Measurements from ENCODE around the gene MINDY1.

MINDY1 gene, protein sequence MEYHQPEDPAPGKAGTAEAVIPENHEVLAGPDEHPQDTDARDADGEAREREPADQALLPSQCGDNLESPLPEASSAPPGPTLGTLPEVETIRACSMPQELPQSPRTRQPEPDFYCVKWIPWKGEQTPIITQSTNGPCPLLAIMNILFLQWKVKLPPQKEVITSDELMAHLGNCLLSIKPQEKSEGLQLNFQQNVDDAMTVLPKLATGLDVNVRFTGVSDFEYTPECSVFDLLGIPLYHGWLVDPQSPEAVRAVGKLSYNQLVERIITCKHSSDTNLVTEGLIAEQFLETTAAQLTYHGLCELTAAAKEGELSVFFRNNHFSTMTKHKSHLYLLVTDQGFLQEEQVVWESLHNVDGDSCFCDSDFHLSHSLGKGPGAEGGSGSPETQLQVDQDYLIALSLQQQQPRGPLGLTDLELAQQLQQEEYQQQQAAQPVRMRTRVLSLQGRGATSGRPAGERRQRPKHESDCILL

DNA sequence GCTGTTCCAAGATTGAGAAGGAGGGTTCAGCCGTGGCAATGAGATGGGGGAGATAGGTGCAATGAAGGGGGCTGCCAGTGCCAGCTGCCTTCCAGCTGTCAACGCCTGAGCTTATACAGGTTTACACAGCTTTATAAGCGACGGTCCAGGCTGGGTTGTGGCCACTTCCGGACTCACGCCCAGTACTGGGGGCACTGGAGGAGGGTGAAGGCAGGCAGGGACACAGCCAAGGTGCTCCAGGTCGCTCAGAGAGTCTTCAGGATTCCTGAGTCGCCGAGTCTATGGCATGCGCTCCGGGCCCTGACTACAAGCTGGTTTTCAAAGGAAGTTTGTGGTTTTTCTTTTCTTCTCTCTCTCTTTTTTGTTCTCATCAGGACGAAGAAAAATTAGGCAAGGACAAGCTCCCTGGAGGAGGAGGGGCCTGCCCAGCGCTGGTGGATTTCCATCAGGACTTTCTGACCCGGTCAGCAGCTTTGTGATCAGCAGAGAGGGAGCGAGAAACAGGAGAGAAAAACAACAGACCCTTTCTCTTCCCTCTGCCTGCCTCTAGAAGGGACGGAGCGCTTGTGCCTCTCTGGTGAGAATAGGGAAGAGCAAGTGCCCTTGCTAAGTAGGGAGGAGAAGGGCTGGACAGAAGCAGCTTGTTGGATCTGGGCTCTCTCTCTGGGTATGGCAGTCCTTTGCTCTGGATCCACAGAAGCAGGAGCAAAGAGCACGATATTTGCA lies at the start of gene MINDY1:
Gene MINDY1 (minus strand): TSS at position 576 of the 726 bp plus-strand sequence. CDS start 4,285 bp downstream, outside the sequence.
- DNase-seq (ENCODE audit: low spot score) = peak; percentile 86

DNA sequence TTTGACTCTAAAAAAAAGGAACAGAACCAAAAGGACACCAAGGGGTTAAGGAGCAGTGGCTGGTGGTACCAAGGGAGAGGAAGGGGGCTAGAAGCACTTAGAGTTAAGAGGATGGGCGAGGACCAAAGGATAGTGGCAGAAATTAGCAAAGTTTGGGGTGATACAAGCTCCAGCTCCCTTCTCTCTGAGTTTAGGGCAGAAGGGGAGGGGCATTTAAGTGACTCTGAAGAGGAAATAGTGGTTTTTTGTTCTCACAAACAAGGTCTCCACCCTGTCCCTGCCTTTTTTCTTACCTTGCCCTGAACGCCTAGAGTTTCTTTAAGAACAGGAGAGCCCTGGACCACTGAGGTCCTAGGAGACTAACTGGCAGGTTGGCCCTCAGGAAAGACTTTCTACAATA lies 49.4 kb upstream of the MINDY1 start:
- no peak for DNase-seq (ENCODE audit: low spot score)

DNA sequence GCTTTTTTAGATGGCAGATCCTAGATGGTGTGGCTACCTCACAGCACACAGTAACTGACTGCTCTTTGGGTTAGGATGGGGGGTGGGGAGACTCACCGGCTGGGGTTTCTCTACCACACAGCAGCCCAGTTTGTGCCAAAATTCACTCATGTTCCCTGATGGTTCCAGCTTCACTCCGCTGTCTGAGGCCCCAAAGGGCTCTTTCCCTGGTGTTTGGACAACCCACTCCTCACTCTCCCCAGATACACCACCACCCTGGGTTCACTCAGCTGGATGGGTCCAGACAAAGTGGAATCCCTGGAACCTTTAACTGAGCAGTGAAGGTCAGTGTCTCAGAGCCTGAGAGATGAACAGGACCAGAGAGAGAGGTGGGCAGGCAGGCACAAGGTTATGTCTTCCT lies 48.9 kb upstream of the MINDY1 start:
- no peak for DNase-seq (ENCODE audit: low spot score)

DNA sequence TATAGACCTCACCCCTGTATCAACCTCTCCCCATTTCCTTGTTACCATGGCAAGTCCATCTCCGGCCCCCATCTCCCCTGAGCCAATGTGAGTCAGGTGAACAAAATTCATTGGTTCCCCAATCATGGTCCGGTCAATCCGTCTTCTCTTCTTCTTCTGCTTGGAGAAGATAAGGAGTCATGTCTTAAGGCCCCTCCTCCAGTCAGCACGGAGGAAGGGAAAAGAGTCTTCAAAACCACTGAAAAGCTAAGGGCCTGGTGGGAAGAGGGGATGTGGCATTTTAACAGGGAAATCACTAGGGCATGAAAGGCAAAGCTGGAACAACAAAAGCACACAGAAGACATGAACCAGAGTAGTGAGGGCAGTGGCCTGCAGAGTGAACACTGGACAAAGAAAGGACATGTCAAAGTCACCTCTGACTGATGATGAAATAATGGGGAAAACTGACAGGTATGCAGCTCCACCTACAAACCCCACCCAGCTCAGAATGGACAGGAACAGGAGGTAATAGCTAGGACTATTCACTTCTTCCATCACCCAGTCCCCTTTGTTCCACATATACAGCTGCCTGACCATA lies 48.4 kb upstream of the MINDY1 start:
- DNase-seq (ENCODE audit: low spot score) = no peak

DNA sequence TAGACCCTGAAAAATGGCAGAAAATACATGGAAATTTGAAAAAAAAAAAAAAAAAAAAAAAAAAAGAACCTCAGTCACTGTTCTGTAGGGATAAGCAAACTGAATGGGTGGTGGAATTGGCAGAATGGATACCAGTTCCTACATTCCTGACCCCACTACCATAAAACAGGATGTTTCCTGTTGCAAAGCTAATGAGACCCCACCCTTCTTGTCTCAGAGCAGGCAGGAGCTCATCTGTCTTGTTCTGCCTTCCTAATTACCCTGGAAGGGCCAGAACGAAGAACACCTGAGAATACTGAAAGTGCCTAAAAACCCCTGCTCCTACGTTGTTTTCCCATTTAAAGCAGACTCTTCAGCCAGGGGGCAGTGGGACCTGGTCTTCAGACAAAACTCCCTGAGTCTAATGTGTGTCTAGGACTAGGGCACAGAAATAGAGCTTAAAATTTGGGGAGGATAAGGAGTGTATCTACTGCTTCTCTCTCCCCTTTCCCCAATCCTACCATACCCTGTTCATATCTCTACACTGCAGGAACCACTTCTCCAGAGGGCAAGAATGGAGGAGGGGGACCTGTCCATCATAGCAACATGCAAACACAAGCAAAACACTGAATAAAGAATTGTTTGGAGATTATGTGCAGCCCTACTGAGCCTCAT lies 44.8 kb upstream of the MINDY1 start:
- no peak for DNase-seq (ENCODE audit: low spot score)

DNA sequence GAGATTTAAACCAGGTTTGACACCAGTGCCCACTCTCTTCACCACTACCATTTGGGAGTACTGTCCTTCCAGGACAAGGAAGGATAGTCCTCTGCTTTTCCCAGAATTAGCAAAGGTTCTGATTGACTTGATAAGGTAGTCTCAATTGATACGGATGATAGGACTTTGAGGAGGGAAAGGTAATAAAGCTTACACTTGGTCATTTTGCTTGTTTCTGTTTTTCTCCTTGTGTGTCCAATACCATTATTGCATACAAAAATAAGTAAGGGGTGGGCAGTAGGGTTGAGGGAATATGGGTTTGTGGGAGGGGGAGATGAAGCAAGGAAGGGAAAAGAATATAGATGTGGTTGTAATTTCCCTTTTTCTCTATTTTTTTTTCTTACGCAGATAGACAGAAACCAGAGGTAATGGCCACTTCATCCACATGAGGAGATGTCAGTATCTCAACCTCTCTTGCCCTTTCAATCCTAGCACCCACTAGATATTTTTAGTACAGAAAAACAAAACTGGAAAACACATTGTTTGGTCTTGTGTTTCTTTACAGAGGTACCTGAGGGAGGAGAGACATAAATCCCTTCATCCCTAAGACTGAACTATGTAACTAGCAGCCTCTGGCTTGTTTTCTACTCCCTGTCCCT lies 43.5 kb upstream of the MINDY1 start:
- DNase-seq (ENCODE audit: low spot score) = no peak

DNA sequence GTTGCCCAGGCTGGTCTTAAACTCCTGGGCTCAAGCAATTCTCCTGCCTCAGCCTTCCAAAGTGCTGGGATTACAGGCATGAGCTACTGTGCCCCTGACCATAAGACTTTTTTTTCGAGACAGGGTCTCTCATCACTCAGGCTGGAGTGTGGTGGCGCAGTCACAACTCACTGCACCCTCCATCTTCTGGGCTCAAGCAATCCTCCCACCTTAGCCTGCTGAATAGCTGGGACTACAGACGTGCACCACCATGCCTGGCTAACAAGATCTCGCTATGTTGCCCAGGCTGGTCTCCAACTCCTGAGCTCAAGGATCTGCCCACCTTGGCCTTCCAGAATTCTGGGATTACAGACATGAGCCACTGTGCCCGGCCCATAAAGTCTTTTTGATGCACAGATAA lies 42.8 kb upstream of the MINDY1 start:
- no peak for DNase-seq (ENCODE audit: low spot score)

DNA sequence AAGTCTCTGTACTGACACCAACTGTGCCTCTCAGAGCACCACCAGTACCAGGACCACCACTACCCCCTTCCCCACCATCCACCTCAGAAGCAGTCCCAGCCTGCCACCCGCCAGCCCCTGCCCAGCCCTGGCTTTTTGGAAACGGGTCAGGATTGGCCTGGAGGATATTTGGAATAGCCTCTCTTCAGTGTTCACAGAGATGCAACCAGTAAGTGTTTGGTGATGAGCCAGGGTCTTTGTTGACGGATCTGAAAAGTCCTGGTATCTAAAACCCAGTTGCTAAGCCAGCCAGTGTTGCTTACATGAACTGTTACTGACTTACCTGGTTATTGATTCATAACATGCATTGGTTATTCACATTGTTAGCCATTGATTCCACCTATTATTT lies 41.9 kb upstream of the MINDY1 start:
- no peak for DNase-seq (ENCODE audit: low spot score)

DNA sequence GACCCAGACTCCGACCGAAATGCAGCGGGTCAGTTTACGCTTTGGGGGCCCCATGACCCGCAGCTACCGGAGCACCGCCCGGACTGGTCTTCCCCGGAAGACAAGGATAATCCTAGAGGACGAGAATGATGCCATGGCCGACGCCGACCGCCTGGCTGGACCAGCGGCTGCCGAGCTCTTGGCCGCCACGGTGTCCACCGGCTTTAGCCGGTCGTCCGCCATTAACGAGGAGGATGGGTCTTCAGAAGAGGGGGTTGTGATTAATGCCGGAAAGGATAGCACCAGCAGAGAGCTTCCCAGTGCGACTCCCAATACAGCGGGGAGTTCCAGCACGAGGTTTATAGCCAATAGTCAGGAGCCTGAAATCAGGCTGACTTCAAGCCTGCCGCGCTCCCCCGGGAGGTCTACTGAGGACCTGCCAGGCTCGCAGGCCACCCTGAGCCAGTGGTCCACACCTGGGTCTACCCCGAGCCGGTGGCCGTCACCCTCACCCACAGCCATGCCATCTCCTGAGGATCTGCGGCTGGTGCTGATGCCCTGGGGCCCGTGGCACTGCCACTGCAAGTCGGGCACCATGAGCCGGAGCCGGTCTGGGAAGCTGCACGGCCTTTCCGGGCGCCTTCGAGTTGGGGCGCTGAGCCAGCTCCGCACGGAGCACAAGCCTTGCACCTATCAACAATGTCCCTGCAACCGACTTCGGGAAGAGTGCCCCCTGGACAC lies 41.4 kb upstream of the MINDY1 start:
- peak; percentile 81 for DNase-seq (ENCODE audit: low spot score)

DNA sequence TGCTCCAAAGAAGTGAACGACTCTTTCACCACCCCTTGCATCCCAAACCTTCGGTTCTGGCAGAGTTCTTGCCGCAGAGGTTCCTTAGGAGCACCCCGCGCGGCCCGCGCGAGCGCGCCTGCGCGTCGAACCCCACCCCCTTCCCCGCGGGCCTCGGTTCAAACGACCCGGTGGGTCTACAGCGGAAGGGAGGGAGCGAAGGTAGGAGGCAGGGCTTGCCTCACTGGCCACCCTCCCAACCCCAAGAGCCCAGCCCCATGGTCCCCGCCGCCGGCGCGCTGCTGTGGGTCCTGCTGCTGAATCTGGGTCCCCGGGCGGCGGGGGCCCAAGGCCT lies 40.9 kb upstream of the MINDY1 start, which contains the start of gene C1orf56:
Gene C1orf56 (plus strand): TSS at position 161 of the 334 bp plus-strand sequence. CDS start 97 bp downstream, at position 258.
- peak; percentile 97 for DNase-seq (ENCODE audit: low spot score)

DNA sequence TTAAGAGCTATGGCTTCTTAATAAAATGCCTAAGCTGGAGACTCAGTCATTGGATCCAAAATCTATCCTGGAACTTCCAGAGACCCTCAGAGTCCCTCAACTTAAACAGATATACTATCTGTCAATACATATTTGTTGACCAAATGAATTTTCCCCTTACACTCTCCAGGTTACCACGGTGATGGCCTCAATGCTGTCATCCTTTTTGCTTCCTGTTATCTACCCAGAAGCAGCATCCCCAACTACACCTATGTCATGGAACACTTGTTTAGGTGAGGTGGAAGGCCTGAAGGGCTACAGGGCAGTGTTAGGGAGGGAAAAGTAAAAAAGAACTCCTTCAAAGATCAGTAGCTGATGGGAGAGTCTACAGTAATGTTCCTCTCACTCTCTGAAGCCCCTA lies 36.5 kb upstream of the MINDY1 start:
- DNase-seq (ENCODE audit: low spot score) = no peak

DNA sequence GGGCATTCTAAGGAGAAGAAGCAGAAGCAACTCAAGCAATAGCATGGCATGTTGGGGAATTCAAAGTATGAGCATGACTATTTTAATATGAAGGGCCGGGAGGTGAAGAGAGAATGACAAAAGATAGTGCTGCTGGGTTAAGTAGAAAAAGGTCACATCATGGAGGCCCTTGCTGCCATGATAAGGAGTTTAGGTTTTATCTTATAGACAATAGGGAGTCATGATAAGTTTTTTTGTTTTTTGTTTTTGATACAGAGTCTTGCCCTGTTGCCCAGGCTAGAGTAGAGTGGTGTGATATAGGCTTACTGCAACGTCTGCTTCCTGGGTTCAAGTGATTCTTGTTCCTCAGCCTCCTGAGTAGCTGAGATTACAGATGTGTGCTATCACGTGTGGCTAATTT lies 32.8 kb upstream of the MINDY1 start:
- no peak for DNase-seq (ENCODE audit: low spot score)

DNA sequence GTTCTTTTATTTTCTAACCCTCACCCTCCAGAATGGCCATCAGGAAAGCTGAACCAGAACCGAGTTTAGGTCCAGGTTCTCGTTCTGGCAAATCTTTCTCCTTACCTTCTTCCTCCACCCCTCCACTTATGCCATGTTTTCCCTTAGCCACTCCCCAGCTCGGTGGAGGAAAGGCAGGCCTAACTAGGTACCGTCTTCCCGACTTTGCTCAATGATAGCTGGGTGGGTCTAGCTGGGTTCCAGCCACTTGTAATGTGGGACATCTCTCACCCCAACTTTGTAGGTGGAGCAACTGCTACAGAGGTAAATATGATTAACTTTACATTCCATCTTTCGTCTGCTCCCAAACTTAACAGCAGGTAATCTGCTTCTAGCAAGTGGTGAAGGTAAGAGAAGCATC lies 30.3 kb upstream of the MINDY1 start:
- no peak for DNase-seq (ENCODE audit: low spot score)

DNA sequence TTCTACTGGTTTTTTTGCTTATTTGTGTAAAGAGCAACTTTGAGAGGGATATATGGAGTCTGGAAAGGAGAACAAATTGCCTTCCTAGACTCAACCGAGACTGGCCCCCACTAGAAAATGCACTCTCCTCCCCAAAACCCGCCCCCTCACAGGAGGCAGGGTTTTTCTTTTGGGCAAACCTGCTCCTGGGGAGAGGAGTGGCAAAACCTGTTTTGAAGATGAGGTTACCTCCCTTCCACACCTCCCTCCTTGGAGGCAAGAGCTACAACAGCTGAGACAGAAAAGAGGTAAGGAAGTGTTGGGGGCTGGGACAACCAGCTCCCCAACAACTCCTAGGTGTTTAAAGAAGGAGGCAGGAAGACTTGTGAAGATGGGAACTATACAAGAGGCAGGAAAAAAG lies 29.7 kb upstream of the MINDY1 start, which contains the start of gene BNIPL:
Gene BNIPL (plus strand): TSS at position 231 of the 400 bp plus-strand sequence. CDS start 140 bp downstream, at position 371.
- no peak for DNase-seq (ENCODE audit: low spot score)

DNA sequence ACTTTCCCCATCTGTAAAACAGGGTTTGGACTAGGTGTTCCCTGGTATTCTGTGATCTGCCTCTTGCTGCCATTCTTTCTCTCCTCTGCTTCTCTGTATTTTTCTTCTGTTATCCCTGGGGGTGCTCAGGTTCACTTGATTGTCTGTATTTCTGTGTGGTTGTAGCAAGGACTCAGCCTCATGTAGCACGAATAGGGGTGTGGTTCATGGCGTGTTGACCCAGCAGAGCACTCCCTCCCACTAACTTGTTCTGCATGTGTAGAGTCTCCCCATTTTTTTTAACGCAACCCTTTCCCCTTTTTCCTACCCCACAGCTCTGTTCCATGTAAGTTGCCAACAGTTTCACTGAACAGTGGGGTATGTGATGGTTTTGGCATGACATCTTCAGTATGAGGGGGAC lies 28.5 kb upstream of the MINDY1 start:
- no peak for DNase-seq (ENCODE audit: low spot score)

DNA sequence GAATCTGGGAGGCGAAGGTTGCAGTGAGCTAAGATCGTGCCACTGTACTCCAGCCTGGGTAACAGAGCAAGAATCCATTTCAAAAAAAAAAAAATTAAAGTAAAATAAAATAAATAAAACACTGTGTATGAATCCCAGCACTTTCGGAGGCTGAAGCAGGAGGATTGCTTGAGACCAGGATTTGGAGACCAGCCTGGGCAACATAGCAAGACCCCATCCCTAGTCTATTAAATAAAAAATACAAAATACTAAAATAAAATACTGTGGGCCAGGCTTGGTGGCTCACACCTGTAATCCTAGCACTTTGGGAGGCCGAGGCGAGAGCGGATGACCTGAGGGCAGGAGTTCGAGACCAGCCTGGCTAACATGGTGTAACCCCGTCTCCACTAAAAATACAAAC lies 25.5 kb upstream of the MINDY1 start:
- no peak for DNase-seq (ENCODE audit: low spot score)

DNA sequence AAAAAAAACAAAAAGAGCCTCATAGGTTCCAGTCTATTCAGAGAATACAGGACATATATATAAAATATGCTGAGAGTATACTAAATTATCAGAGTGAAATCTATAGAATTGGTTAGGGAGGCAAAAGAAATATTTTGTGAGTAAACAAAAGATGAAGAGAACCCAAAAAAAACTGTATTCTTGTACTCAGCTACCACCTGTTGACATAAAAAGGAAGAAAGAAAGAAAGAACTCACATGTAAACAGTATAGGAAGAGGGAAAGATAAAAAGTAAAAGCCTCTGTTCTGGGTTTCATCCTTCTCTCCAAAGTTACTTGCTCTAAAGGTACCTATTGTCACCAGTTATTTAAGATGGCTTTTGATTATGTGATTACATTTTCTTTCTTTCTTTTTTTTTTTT lies 19.8 kb upstream of the MINDY1 start:
- no peak for DNase-seq (ENCODE audit: low spot score)

DNA sequence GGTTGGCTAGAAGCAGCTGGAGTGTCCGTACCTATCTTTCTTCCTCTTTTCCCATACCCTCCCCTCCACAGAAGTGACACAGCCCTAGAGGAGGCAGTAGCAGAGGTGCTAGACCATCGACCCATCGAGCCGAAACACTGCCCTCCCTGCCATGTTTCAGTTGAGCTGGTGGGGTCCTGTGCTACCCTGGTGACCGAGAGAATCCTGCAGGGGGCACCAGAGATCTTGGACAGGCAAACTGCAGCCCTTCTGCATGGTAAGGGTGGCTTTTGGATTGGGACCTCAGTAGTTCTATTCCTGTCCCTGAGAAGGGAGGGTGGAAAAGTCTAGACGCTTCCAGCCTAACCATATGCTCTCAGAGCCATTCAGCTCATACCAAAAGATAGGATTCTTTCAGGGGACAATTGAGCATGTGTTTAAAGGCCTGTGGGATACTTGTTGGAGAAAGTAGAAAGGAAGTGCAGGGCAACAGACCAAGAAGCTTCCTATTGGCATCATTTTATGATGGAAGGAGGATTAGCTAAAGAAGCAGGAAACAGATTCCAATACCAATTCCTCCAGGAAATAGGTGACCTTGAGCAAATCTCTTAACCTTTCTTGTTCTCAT lies 17.9 kb upstream of the MINDY1 start:
- DNase-seq (ENCODE audit: low spot score) = peak; percentile 84

DNA sequence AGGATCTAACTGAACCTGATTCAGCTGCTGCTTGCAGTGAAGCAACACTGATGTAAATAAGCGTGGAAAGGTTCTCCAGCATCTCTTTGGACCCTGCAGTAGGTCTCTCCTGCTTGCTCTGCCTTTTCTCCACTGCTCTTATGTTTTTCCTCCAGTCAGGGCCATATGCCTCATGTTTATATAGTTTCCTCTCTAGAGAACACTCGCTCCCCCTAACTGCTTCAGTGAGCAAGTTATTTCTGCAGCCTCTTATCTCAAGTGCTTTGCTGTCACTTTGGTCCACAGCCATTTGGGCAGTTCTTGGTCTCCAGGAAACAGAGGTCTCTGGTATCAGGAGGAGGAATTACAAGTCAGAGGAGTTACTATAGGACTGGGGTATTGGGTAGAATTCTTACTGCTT lies 6.8 kb upstream of the MINDY1 start:
- no peak for DNase-seq (ENCODE audit: low spot score)

DNA sequence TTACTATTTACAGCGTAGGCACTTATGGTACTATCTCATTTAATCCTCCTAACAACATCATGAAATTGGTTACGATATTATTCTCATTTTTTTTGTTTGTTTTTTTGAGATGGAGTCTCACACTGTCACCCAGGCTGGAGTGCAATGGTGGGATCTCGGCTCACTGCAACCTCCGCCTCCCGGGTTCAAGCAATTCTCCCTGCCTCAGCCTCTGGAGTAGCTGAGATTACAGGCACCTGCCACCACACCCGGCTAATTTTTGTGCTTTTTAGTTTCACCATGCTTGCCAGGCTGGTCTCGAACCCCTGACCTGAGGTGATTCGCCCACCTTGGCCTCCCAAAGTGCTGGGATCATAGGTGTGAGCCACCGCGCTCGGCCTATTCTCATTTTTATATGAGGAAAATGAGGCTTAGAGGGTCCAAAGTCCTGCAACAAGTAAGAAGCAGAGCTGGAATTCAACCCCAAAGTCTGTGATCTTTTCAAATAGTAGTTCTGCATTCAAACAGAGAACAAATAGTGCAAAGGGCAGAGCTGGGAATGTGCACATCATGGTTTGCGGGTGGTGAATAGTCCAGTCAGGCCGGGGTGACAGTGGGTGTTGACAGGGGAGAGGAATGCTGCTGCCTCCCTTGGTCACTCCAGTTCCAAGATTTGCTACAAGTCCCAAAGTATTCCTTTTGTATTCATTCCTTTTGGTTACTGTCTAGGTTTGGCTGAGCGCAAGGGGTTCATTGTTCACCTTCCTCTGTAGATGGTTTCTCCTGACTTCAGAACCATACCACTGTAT lies 6.2 kb upstream of the MINDY1 start:
- DNase-seq (ENCODE audit: low spot score) = no peak
